Measurements from ENCODE around the gene ARAP1.

The ARAP1 gene

DNA sequence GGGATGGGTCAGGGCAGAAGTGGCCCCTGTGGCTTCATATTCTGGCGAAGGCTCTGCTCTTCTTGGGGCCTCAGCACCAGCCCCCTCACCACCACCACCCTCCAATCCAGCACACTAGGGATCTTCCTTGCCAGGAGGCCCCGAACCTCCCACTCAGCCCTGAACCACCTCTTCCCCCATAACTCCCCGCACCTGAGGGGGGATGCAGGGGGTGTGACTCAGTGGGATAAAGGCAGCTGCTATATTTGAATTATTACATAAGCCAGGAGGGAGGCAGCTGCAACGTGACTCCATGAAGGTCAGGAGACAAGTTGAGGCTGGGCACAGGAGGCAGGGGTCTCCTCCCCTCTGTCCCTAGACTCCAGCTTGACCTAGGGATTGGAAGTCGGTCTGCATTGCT is 72.3 kb downstream of the ARAP1 start:
- no peak for DNase-seq

GRCh38 chr11:72678524-72678923 is 73.7 kb downstream of the ARAP1 start:
- no peak for DNase-seq

DNA sequence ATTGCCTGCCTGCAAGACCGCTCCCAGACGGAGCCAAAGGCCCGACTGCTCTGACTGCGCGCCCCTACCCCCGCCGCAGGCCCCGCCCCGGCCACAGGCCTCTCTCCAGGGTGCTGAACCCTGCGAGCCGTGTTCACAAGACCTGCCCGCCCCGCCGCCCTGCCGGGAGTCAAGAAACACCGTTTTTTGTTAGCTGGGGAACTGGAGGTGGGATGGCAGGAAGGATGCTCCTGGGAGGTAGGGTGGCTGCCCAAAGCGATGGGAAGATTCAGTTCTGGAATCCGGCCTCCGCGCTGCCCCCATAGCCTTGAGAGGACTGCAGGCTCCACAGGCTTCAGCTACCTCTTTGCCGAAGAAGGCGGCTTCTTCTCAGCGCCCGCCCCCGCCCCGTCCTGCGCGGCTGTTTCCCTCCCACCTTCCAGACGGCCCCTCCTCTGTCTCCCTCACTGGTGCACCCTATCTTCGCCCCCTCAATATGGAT is 75.3 kb downstream of the ARAP1 start:
- DNase-seq = peak; percentile 82

- DNase-seq = no peak
These were observed 77.0 kb downstream of the ARAP1 start for GRCh38 chr11:72675221-72675620.

DNA sequence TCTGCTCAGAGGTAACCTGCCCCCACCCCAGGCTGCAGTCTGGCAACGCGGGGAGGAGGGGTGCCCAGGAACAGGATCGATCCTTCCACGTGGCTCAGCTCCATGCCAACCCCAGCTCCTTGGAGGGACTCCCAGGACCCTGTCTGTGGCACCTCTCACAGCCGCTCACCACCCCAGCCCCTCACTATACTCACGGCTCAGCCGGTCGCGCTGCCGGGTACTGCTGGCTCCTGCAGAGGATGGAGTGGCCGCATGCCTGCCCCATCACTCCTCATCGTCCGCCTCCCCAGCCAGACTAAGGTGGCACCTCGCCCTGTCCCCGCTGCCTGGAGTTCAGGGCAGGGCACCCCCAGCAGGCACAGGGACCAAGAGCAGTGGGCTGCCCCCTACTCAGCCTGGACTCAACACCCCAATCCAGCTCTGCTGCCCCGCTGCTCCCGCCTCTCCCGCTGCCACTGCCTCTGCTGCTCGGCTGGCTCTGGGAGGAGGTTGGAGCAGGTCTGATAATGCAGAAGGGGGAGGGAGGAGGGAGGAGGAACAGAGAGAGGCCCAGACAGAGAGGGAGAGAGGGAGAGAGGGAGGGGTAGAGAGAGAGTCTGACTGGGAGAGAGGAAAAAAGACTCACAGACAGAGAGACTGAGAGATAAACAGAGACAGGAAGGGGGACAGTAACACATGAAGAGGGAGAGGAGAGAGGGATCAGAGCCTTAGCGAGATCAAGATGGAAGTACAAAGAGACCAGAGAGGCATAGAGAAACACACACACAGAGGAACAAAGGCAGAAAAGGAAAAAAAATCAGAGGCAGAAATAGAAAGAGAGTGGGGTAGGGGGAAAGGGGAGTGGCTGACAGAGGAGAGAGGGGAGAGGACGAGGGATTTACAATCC is 78.0 kb downstream of the ARAP1 start, which contains the start of gene PDE2A:
TSS of gene PDE2A (minus strand) at position 480 of the 886 bp plus-strand sequence. CDS start at position 265, 215 bp downstream.
- DNase-seq = peak; percentile 70

GRCh38 chr11:72673284-72673942 is 78.8 kb downstream of the ARAP1 start:
- peak; percentile 73 for DNase-seq

GRCh38 chr11:72672597-72673238 is 79.5 kb downstream of the ARAP1 start:
- DNase-seq = no peak

- DNase-seq = no peak
These were observed 80.8 kb downstream of the ARAP1 start for GRCh38 chr11:72671152-72672099.

- no peak for DNase-seq
These were observed 82.2 kb downstream of the ARAP1 start for GRCh38 chr11:72670041-72670440.

DNA sequence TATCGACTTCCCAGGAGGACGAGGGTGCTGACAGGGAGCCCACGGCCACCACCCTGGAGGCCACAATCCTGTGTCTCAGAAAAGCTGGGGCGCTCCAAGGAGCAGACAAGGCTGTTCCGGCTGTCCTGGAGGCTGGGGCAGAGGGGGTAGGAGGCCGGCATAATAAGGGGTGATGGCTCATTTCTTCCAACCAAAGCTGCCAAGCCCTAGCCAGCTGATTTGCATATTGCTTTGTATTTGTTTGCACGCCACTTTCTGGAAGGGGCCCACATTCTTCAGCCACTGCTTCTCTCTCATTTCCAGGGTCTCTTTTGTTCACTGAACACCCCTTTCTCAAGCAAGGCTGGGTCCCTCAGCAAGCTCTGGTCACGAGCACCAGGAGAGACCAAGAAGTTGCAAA is 82.7 kb downstream of the ARAP1 start:
- DNase-seq = no peak

GRCh38 chr11:72668629-72669347 is 83.4 kb downstream of the ARAP1 start:
- no peak for DNase-seq

- DNase-seq = no peak
These were observed 86.2 kb downstream of the ARAP1 start for GRCh38 chr11:72665911-72666472.

DNA sequence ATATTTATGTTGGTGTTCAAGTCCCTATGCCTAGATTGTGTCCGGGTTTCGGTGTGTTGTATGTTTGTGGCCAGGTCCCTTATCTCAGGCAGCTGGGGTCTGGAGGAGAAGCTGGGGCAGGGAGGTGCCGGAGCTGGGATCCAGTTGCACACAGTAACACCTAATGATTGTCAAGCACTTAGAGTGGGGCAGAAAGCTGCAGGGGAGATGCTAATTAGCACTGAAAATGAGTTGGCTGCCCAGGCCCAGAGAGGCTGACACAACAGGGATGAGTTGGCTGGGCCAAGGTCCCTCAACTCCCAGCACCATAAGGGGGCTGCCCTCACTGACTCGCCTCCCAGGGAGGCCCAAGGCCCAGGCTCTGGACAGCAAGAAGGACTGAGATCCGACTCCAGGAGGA is 90.2 kb downstream of the ARAP1 start:
- no peak for DNase-seq

- no peak for DNase-seq
These were observed 90.7 kb downstream of the ARAP1 start for GRCh38 chr11:72661486-72661885.

GRCh38 chr11:72658989-72659640 is 93.1 kb downstream of the ARAP1 start:
- DNase-seq = no peak

DNA sequence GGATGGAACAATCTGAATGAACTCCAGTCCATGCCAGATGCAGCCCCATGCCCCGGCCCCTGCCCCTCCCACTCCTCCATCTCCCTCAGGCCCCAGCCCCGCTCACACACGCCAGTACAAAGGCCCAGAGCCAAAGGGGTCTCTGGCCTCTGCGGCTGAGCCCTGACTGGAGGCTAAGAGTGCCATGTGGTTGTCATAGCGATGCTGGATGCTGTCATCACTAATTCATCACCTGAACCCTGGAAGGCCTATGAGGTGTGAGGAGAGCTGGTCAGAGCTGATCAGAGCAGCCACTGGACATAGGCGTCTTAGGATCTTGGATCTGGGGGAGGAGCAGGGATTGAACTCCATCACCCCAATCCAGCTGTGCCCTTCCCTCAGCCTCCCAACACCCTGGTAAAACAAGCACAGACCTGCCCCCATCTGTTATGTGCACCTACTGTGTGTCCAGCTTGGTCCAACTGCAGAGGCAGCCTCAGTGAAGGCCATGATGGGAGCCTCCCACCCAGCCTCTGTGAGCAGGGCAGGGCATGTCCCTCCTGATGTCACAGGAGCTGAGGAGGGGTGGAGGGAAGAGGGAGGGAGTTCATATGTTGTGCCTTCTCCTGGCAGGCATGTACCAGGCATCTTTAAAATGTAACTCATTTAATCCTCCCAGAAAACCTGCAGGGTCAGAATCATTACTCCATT is 94.7 kb downstream of the ARAP1 start:
- peak; percentile 90 for DNase-seq

GRCh38 chr11:72655896-72656464 is 96.2 kb downstream of the ARAP1 start:
- no peak for DNase-seq

- no peak for DNase-seq
These were observed 97.2 kb downstream of the ARAP1 start for GRCh38 chr11:72655014-72655413.

- DNase-seq = no peak
These were observed 98.6 kb downstream of the ARAP1 start for GRCh38 chr11:72653649-72654048.
